ENCODE results near the gene RUNX2.
"Not testable (repeated sequence)": the region's sequence is repeated elsewhere in the genome, so short reads cannot be mapped to it uniquely, and the experiment has no call there.

Gene RUNX2

DNA sequence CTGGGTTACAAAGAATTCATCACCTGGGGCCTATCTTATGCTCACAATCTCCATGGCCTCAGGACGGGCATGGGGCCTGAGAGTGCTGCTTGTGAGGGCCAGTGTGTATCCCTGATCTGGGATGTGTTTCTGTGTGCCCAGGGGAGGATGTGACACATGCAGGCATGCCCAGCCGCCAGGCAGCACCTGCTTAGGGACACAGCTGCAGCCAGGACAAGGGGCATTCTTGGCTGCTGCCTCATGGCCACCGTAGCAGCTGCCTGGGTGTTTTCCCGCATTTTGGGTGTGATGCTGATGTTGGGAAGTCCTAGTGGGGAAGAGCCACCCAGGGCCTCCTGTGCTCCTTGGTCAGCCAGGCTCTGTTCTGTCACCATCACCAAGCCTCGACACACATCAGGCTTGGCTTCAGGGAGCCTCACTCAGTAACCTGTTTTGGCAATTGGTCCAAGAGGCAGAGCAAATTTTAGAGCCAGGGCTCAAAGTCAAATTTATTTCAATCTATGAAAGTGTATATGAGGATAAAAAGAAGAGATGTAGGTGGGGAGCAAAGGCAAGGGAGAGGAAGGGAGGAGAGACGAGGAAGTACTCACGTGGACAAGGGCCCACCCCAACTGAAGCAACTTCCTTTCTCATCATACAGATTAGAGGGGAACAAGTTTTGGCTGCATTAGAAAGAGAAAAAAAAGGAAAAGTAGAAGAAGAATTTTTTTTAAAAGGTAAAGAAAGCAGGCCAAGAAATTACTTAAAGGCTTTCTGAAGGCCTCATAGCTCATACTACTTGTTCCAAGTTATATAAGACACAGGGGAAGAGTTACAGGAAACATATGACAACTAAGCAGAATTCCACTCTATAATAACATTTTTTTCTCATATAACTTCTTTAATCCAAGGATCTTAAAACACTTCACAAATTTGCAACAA, 319.5 kb downstream of the RUNX2 start:
- DNase-seq (ENCODE audit: low read depth in 2 of 2), result no peak

DNA sequence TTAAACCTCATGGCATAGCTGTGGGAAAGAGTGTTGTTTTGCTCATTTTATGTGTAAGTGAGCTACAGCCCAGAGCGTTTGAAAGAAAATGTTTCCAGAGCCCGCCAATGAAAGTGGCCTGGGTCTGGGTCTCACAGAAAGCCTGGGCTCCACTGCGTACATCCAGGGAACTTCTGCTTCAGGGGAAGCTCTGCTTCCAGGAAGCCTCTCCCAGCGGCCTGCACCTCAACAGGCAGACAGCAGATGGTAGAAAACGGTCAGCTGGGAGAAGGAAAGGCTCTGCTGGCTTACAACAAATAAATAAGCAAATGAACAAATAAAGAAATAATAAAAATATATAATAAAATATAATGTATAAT, 320.1 kb downstream of the RUNX2 start:
- no peak for DNase-seq (ENCODE audit: low read depth in 2 of 2)

GRCh38 chr6:45650524-45651135, 322.5 kb downstream of the RUNX2 start:
- no peak for DNase-seq (ENCODE audit: low read depth in 2 of 2)

DNA sequence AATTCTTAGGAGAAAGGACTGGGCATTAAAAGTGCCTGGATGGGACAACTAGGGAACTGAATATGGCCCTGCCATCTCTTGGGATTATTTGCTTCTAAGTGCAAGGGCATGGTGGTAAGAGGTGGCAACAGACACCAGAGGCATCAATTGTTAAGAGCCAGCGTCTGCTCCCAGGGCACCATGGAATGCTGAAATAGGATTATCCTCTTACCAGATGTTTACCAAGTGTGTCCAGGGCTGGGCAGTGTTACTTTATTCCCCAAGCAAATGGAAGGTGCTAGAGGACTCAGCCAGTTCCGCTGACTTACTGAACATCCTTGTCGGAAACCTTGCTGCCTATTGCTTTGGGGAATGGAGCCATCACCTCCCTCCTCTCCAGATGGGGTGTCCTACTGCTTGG, 323.2 kb downstream of the RUNX2 start:
- no peak for DNase-seq (ENCODE audit: low read depth in 2 of 2)

GRCh38 chr6:45652416-45652815, 324.3 kb downstream of the RUNX2 start:
- no peak for DNase-seq (ENCODE audit: low read depth in 2 of 2)

DNA sequence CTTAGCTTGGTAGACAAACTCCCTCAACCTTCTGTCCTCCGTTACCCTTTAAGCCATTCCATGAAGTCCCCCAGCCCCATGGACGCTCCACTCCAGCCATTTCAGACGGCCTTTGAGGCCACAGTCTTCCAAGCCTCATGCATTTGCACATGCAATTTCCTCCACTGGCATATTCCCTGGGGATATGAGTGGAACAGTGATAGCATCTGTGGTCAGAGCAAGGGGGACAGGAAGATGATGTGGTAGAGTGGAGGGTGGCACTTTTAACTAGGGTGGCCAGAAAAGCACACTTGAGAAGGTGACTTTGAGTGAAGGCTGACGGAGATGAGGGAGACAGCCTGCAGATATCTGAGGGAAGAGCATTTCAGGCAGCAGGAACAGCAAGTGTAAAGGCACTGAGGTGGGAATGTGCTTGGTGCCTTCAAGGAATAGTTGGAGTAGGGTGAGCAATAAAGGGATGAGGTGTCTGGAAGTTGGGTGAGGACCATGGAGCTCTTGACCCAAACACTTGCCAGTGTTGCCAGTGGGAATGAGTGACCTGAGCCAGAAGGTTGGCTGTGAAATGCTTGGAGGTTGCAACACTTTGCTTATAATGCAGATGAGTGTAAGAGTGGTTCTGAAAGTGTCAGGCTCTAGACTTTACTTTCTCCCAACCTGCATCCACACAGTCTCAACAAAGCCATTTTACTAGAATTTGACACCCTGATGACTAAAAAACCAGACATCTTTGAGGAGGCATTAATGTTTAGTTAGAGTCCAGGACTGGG, 325.2 kb downstream of the RUNX2 start:
- DNase-seq (ENCODE audit: low read depth in 2 of 2), result no peak

- DNase-seq (ENCODE audit: low read depth in 2 of 2), result no peak
These were observed 326.5 kb downstream of the RUNX2 start for GRCh38 chr6:45654673-45655072.

DNA sequence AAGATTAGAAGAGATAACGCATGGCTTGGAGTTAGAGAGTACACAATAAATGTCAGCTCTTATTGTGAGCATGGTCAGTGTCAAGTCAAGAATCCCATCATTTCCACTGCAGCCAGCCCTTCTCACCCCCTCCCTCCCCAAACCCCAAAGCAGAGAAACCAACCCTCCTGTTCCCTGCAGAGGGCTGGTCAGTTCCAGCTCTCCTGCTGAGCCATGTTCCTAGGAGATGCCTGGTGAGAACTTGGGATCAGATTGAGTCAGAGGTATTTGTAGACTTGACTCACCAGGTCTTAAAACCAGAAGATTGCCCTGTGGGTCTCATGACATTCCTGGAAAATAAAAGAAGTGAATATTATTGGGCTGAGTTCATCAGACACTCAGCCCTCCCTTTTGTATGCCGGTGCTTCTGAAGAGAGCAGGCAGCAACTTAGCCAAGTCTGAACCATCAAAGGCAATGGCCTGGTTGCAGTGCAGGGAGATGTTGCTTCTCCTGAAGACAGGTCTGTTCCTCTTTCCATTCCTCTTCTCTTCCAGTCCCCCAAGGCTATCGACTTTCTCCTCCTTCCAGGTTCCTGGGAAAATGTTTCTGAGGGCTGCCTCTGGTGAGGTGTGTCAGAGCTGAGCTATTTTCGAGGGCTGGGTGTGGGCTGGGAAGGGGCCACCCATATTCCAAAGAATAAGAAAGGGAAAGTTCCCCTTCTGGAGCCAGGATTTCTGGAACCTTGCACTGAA, 327.8 kb downstream of the RUNX2 start:
- DNase-seq (ENCODE audit: low read depth in 2 of 2), result no peak

DNA sequence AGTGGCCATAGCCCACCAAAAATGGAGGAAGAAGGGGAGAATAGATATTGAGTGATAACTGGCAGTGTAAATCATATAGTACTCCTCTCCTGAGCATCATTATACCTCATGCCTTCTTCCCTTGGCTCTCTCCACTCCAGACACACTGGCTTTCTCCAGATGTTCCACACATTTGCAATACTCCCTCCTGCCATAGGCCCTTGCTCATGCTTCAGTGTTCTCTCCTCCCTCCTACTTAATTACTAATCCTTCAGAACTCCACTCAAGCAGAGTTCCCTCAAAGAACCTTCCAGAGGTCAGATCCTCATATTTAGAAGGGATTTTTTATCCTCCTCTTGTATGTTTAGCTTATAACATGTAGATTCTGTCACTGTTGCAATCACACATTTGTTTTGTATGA, 329.1 kb downstream of the RUNX2 start:
- DNase-seq (ENCODE audit: low read depth in 2 of 2), result no peak

DNA sequence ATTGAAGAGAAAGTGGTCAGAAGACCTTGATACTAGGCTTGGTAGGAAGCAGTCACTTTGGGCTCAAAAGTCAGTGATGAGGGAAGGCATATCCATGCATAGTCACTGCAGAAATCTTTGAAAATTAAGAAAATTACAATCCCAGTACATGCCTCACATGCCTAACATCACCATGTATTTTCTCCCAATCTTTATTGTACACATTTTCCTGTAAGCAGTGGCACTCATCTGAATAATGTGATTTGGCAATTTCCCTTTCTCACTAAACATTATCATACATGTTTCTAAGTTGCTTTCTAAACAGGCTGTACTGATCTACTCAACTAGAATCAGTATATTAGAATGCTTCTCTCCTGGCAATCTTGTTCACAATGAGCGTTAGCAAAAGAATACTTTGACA, 330.3 kb downstream of the RUNX2 start:
- no peak for DNase-seq (ENCODE audit: low read depth in 2 of 2)

DNA sequence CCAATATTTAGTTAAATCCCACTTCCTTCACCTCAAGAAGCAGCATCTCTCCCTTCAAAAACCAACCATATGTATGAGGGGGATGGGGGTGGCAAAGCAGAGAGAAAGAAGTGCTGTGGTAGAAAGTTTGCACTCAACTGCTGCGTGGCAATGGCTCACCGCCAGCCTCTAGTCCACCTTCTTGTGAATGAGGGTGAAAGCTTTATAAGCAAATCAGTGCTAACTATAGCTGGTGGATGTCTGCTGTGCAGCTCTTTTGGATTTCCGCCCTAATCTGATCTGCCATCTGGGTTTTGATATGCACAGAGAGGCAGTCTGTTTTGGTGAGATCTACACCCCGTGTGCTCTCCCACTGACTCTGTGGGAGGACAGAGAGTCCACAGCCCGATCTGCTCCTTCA, 330.8 kb downstream of the RUNX2 start:
- DNase-seq (ENCODE audit: low read depth in 2 of 2), result no peak

- DNase-seq (ENCODE audit: low read depth in 2 of 2), result no peak
These were observed 333.5 kb downstream of the RUNX2 start for GRCh38 chr6:45661661-45662060.

GRCh38 chr6:45663251-45664221, 335.4 kb downstream of the RUNX2 start:
- DNase-seq (ENCODE audit: low read depth in 2 of 2), result peak in 1 of 2 donors; percentile 13

GRCh38 chr6:45664707-45665106, 336.6 kb downstream of the RUNX2 start:
- DNase-seq (ENCODE audit: low read depth in 2 of 2), result no peak

DNA sequence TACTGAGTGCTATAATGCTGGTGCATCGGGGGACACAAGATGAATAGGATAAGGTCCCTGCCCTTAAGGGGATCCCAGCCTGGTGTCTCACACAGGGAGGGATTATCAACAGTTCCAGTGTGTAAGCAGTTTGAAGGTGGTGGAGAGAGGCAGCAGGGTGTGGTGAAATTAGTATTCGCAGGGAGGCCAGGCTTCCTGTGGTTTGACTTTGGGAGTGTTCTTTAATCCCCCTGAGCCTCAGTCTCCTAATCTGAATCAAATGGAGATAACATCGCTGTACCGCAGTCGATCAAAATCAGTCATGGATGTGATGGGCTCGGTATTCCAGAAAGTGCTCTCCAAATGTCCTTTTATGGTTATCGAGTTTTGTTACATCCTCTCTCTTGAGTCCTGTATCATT, 337.7 kb downstream of the RUNX2 start:
- no peak for DNase-seq (ENCODE audit: low read depth in 2 of 2)

DNA sequence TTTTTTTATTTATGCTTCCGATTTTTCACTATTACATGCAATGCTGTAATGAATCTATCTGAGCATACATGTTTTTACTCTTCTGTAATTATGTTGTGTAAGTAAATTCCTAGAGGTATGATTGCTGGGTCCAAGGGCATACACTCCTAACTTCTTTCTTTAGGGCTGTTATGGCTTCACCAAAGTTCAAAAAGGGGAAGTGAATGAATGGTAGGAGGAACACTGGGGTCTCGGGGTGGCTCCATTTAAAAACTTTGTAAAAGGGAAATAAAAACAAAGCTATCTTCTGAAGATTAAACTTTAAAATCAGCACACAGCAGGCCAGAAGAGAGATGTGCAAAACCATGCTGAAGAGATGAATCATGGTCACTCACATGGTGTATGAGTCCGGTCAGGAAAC, 338.7 kb downstream of the RUNX2 start:
- no peak for DNase-seq (ENCODE audit: low read depth in 2 of 2)

DNA sequence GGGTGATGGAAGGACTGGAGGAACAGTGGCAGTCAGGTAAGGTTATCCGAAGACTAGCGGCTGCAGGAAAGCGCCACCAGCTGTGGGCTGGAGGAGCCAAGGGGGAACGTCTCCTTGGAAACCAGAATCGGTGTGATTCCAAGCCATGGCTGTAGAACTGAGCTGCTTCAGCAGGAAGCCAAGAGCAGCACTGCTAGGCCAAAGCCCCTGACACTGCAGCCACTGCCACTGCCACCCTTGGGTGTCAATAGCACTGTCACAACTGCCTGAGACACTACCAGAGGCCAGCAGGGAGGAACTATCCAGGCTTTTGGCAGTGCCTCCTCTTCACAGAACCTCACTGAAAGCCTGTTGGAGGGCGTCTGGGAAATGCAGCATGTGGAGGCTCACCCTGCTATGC, 339.2 kb downstream of the RUNX2 start:
- no peak for DNase-seq (ENCODE audit: low read depth in 2 of 2)

DNA sequence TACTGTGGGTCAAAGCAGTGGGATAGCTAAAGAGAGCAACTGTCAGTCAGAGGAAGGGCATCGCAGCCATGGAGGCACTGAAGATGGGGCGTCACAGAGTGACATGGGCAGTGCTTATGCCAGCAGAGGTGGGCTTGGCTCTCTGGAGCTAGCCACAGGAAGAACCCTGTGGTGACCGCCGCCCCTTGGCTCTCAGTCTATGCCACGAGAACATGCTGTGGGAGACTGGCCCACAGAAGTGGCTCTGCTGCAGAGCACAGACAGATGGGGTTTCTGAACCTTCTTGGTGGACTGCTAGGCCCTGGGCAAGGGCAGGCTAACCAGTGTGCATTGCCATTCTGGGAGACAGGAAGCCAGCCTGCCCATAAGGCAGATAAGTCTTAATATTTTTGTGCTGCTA, 339.6 kb downstream of the RUNX2 start:
- no peak for DNase-seq (ENCODE audit: low read depth in 2 of 2)

GRCh38 chr6:45668705-45669104, 340.6 kb downstream of the RUNX2 start:
- no peak for DNase-seq (ENCODE audit: low read depth in 2 of 2)

DNA sequence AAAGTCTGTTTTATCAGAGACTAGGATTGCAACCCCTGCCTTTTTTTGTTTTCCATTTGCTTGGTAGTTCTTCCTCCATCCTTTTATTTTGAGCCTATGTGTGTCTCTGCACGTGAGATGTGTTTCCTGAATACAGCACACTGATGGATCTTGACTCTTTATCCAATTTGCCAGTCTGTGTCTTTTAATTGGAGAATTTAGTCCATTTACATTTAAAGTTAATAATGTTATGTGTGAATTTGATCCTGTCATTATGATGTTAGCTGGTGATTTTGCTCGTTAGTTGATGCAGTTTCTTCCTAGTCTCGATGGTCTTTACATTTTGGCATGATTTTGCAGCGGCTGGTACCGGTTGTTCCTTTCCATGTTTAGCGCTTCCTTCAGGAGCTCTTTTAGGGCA, 345.0 kb downstream of the RUNX2 start:
- DNase-seq (ENCODE audit: low read depth in 2 of 2), result not testable (repeated sequence)

DNA sequence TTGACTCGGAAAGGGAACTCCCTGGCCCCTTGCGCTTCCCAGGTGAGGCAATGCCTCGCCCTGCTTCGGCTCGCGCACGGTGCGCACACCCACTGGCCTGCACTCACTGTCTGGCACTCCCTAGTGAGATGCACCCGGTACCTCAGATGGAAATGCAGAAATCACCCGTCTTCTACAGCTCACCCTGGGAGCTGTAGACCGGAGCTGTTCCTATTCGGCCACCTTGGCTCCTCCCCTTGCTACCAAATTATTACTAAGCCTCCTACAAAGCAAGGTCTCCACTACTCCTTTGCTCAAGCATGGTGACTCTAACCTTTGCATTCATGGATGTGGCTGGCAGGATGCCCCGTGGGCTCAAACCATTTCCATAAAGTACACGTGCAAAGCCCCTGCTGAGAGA, 347.0 kb downstream of the RUNX2 start:
- DNase-seq (ENCODE audit: low read depth in 2 of 2), result not testable (repeated sequence)

Data from stimulated activated CD4-positive, alpha-beta T cell treated with anti-CD3 and anti-CD28 coated beads, Interleukin-1b, Interleukin-23, amount 100 ng/mL, for 1 hour (primary cell).